HepG2 (cell line): ENCODE data around the gene ACACB. TPM values are rescaled to one million over a fixed set of nuclear protein-coding genes. Genes with fewer than 3 reads are reported as not detected.

ENCODE experiments used
- ATAC-seq: fragments of 200-7000 bp; cut with Tn5 transposase; 3 replicates; pipeline ENCODE4 v1.9.1; 2020; ENCODE audit warnings: mild to moderate bottlenecking, moderate library complexity
- BruUV-seq: library from RNA; stranded (reverse); fragments of 400-500 nt; replicated peaks from 2 replicates; lab custom pipeline; 2021; lab: Mats Ljungman, UMichigan
- CTCF ChIA-PET: fragments of 300-600 bp; formaldehyde crosslinking; extraction: SDS; loops from one replicate; lab custom pipeline; 2021; ENCODE audit warnings: low total read pairs, inconsistent platforms, low intra/inter-chr PET ratio; lab: Yijun Ruan, JAX
- POLR2A ChIA-PET: fragments of 350-600 bp; sonication (Branson Sonifier 250); formaldehyde crosslinking; loops from one replicate; lab custom pipeline; 2020; ENCODE audit warnings: antibody characterized with exemption, inconsistent platforms; lab: Yijun Ruan, JAX
- DNase-seq: peaks from one replicate; pipeline ENCODE4 v3.0.0-alpha.2; 2015; ENCODE audit warnings: low spot score
- FAIRE-seq: peaks from 3 replicates; lab custom pipeline; 2011; peaks lifted over from hg19 to GRCh38; lab: Jason Lieb, UNC
- H2AFZ ChIP-seq: one replicate; pipeline ENCODE4 v1.6.1; 2011; ENCODE audit warnings: low read length, inconsistent platforms
- H3K27ac ChIP-seq: fragments of 300-600 bp; 3 replicates; pipeline ENCODE4 v1.8.0; 2011; ENCODE audit warnings: mixed run types, mild to moderate bottlenecking, mixed read lengths, low read length, inconsistent platforms; ENCODE audit not compliant: insufficient read depth; ENCODE audit errors: extremely low read length
- H3K27me3 ChIP-seq, 2 experiments: fragments of 200-600 bp in 1 of 2; 2 replicates in 1 of 2; 3 replicates in 1 of 2; pipeline versions ENCODE4 v1.6.0 to v1.8.0; 2011; ENCODE audit warnings: low read length in 2 of 2, mild to moderate bottlenecking in 2 of 2, moderate library complexity in 2 of 2, inconsistent platforms in 1 of 2; ENCODE audit not compliant: insufficient read depth in 2 of 2, control insufficient read depth in 1 of 2
- H3K36me3 ChIP-seq, 2 experiments: fragments of 200-600 bp in 1 of 2; replicated peaks in 1 of 2; 2 replicates in 1 of 2; 3 replicates in 1 of 2; pipeline versions ENCODE4 v1.5.1 to v1.8.0; 2011; ENCODE audit warnings: low read length in 2 of 2, inconsistent platforms in 1 of 2; ENCODE audit not compliant: insufficient read depth in 2 of 2, control insufficient read depth in 1 of 2
- H3K4me1 ChIP-seq: 2 replicates; pipeline ENCODE4 v1.5.1; 2012; ENCODE audit warnings: low read length, inconsistent platforms; ENCODE audit not compliant: insufficient read depth
- H3K4me2 ChIP-seq: 2 replicates; pipeline ENCODE4 v1.6.0; 2011; ENCODE audit warnings: low read depth, low read length, inconsistent platforms
- H3K4me3 ChIP-seq, 3 experiments: fragments of 200-600 bp in 1 of 3; sonication (generic), shearing (Covaris generic) in 1 of 3; replicated peaks in 1 of 3; 2 replicates each; pipeline ENCODE4 v1.5.1; 2011 to 2016; ENCODE audit warnings: low read length in 3 of 3, inconsistent platforms in 2 of 3, low read depth in 2 of 3, mild to moderate bottlenecking in 2 of 3, control low read depth in 1 of 3, mixed read lengths in 1 of 3; ENCODE audit not compliant: insufficient read depth in 1 of 3
- H3K79me2 ChIP-seq: one replicate; pipeline ENCODE4 v1.6.1; 2011; ENCODE audit warnings: low read length, inconsistent platforms; ENCODE audit not compliant: insufficient read depth
- H3K9ac ChIP-seq: 2 replicates; pipeline ENCODE4 v1.6.0; 2011; ENCODE audit warnings: mild to moderate bottlenecking, low read depth, low read length, inconsistent platforms; ENCODE audit not compliant: insufficient read depth
- H3K9me3 ChIP-seq: 2 replicates; pipeline ENCODE4 v1.5.1; 2012; ENCODE audit warnings: mild to moderate bottlenecking, low read length
- H4K20me1 ChIP-seq: 2 replicates; pipeline ENCODE4 v1.6.0; 2011; ENCODE audit warnings: inconsistent platforms, mild to moderate bottlenecking, low read length, moderate library complexity; ENCODE audit not compliant: insufficient read depth
- CENPT ChIP-seq: sonication (generic); formaldehyde crosslinking; IDR thresholded peaks from 2 replicates; pipeline ENCODE4 v1.8.0; 2022; ENCODE audit warnings: low read depth, mild to moderate bottlenecking, moderate library complexity, missing genetic modification reagents
- FOXM1 ChIP-seq: sonication (generic); formaldehyde crosslinking; IDR thresholded peaks from 2 replicates; pipeline ENCODE4 v1.5.0; 2020; ENCODE audit warnings: missing genetic modification reagents
- HMG20A ChIP-seq: IDR thresholded peaks from 2 replicates; pipeline ENCODE4 v1.6.1; 2016; ENCODE audit warnings: borderline replicate concordance
- HNRNPK ChIP-seq: fragments of 200-400 bp; formaldehyde crosslinking; IDR thresholded peaks from 2 replicates; pipeline ENCODE4 v1.6.1; 2018; ENCODE audit warnings: low read length, low read depth, moderate library complexity, mild to moderate bottlenecking; ENCODE audit not compliant: poor library complexity, severe bottlenecking
- NR2F6 ChIP-seq, 2 experiments: IDR thresholded peaks; 2 replicates each; pipeline ENCODE4 v1.6.1; 2016; ENCODE audit warnings: antibody characterized with exemption in 1 of 2, mild to moderate bottlenecking in 1 of 2
- PAXIP1 ChIP-seq: sonication (generic); formaldehyde crosslinking; conservative IDR thresholded peaks from 2 replicates; pipeline ENCODE4 v1.4.0; 2020; ENCODE audit warnings: mild to moderate bottlenecking, missing genetic modification reagents, moderate library complexity
- RARA ChIP-seq: IDR thresholded peaks from 2 replicates; pipeline ENCODE4 v1.6.1; 2016; ENCODE audit warnings: missing genetic modification reagents, missing compliant biosample characterization
- SMAD1 ChIP-seq: sonication (generic); formaldehyde crosslinking; IDR thresholded peaks from 2 replicates; pipeline ENCODE4 v1.4.0; 2020; ENCODE audit warnings: missing genetic modification reagents, low read depth, mild to moderate bottlenecking, borderline replicate concordance
- SMC3 ChIP-seq: IDR thresholded peaks from 2 replicates; pipeline ENCODE4 v1.6.1; 2011; ENCODE audit warnings: low read length, improper control_type of control experiment
- XRCC5 ChIP-seq: fragments of 200-400 bp; formaldehyde crosslinking; optimal IDR thresholded peaks from 2 replicates; pipeline ENCODE3; 2017; ENCODE audit warnings: mild to moderate bottlenecking, low read length
- ZBTB43 ChIP-seq: sonication (generic); formaldehyde crosslinking; conservative IDR thresholded peaks from 2 replicates; pipeline ENCODE4 v1.4.0; 2020; ENCODE audit warnings: missing genetic modification reagents
- ZNF24 ChIP-seq: fragments of 450-650 bp; IDR thresholded peaks from 2 replicates; pipeline ENCODE4 v1.6.1; 2017; ENCODE audit warnings: antibody characterized with exemption, mild to moderate bottlenecking
- WGBS: methylation state at CpG from one replicate; pipeline ENCODE4 v1.1.6; 2017; ENCODE audit warnings: low lambda C conversion rate; 5-methylcytosine and 5-hydroxymethylcytosine counted together
- in situ Hi-C: cut with HindIII; loops from 2 replicates; pipeline ENCODE4 v1.10.0; 2017; ENCODE audit warnings: low pct_unique_long_range_greater_than_20kb; ENCODE audit not compliant: extremely low pct_ligation_motif_present
- intact Hi-C: fragments of 100-400 bp; cut with micrococcal nuclease; formaldehyde crosslinking; loops from one replicate; pipeline ENCODE4 v1.10.0; 2022; ENCODE audit not compliant: unreplicated experiment
- polyA plus RNA-seq, 8 experiments: library from polyadenylated mRNA; depleted of rRNA in 3 of 8; stranded (reverse) in 7 of 8; unstranded in 1 of 8; fragments of >200 nt; fragmentation: Illumina TruSeq in 4 of 8; extraction: Trizol in 4 of 8; gene quantifications; 2 replicates each; pipeline versions ENCODE4 v1.2.1 to v1.2.3, GENCODE V29; 2011 to 2016; ENCODE audit warnings: low read depth in 4 of 8, missing spikeins in 1 of 8, mixed read lengths in 1 of 8; ENCODE audit not compliant: insufficient read depth in 1 of 8
- total RNA-seq, 5 experiments: library from RNA; depleted of rRNA; stranded (reverse); fragments of >200 nt; fragmentation: Illumina TruSeq; extraction: Trizol; gene quantifications; 2 replicates each; pipeline ENCODE4 v1.2.3, GENCODE V29; 2016; ENCODE audit warnings: low read depth in 1 of 5
- TF ChIP-seq, protein P1 (sequence below): fragments of 450-650 bp; IDR thresholded peaks from 2 replicates; pipeline ENCODE4 v1.6.1; 2017; ENCODE audit warnings: mild to moderate bottlenecking
- TF ChIP-seq, protein P2 (sequence below): sonication (generic); formaldehyde crosslinking; IDR thresholded peaks from 2 replicates; pipeline ENCODE4 v1.5.0; 2020; ENCODE audit warnings: mild to moderate bottlenecking, missing genetic modification reagents, moderate library complexity

The ACACB gene
- total and polyA plus RNA-seq, 2 of the 13 experiments (the other 11 are each of a cell fraction or from before 2014, with no cell fraction given): 6.2 to 8.6 TPM

DNA sequence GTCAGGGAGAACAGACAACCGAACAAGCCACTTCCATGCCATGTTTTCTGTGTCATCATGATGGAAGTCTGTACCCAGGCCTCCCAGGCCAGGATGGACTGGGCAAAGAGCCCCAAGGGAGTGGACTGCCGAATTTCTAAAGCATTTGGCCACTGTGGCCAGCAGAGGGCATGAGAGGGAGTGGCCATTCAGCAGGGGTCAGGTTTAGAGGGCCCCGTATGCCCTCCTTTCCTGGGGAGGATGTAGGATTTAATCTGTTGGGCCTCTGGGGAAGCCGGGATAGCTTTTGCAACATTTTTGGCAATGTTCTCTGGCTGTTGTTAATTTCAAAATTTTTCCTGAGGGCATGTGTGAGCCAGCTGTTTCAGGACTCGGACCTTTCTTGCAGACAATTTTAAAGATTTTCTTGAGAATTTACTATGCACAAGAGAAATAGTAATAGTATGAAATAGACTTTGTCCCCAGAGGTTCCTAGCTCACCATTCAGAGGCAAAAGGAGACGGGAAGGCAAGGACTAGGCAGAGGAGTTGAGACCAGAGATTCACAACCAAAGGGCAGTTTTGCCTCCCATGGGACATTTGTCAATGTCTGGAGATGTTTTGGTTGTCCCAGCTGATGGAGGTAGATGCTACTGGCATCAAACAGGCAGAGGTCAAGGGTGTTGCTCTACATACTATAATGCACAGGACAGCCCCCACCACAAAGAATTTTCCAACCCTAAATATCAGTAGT lies 18.0 kb downstream of the ACACB start:
- H3K9me3 ChIP-seq: no peaks in the 10 kb centered on the region
- no peaks in the 10 kb centered on the region for H3K4me1 ChIP-seq
- H3K36me3 ChIP-seq: no peaks in the 10 kb centered on the region
- CTCF ChIA-PET: interaction anchor here (1.0 to 2.7 kb wide), 2 partner anchors 23 to 251 kb away, joined by 4 to 8 read pairs; no protein-coding TSS in a partner anchor
- H4K20me1 ChIP-seq: no peaks in the 10 kb centered on the region
- ATAC-seq (peak; percentile 92), DNase-seq (no peak), FAIRE-seq (no peak)
- H3K27me3 ChIP-seq: no peaks in the 10 kb centered on the region
- no peak overlapping the region for H3K9ac ChIP-seq
- WGBS: 65% methylated on average over 6 of the region's 6 CpGs
- no peak overlapping the region for H3K4me2 ChIP-seq
- intact Hi-C loops: loop anchor here (1.0 to 2.0 kb wide), 2 partner anchors 120 to 251 kb away; no protein-coding TSS in a partner anchor
- H2AFZ ChIP-seq: no peak overlapping the region
- in situ Hi-C loops: loop anchor here (10.0 kb wide), 2 partner anchors 110 to 250 kb away; no protein-coding TSS in a partner anchor
- no peaks in the 10 kb centered on the region for H3K79me2 ChIP-seq
- H3K4me3 ChIP-seq: no peak overlapping the region
- H3K27ac ChIP-seq: no peak overlapping the region
- BruUV-seq: no TSS peak
- POLR2A ChIA-PET: interaction anchor here (1.4 to 1.9 kb wide), 2 partner anchors 18 to 20 kb away, joined by 3 to 5 read pairs; partner anchors contain the start of gene ACACB
- TF ChIP-seq ZNF24 (no peak), HMG20A (CRISPR knock-in tag) (no peak), XRCC5 (peak; percentile 67), CENPT (CRISPR knock-in tag) (no peak), PAXIP1 (CRISPR knock-in tag) (no peak), SMAD1 (CRISPR knock-in tag) (no peak), HNRNPK (no peak), NR2F6 (IDR thresholded peaks at IDR 0.05) (0 out of 2 replicates have a peak, but pooled peaks have one; percentile 30), NR2F6 (CRISPR knock-in tag; IDR thresholded peaks at IDR 0.05) (no peak), FOXM1 (CRISPR knock-in tag) (no peak), SMC3 (peak; percentile 69), RARA (no peak), ZBTB43 (CRISPR knock-in tag) (no peak)
- TF ChIP-seq, protein P1, sequence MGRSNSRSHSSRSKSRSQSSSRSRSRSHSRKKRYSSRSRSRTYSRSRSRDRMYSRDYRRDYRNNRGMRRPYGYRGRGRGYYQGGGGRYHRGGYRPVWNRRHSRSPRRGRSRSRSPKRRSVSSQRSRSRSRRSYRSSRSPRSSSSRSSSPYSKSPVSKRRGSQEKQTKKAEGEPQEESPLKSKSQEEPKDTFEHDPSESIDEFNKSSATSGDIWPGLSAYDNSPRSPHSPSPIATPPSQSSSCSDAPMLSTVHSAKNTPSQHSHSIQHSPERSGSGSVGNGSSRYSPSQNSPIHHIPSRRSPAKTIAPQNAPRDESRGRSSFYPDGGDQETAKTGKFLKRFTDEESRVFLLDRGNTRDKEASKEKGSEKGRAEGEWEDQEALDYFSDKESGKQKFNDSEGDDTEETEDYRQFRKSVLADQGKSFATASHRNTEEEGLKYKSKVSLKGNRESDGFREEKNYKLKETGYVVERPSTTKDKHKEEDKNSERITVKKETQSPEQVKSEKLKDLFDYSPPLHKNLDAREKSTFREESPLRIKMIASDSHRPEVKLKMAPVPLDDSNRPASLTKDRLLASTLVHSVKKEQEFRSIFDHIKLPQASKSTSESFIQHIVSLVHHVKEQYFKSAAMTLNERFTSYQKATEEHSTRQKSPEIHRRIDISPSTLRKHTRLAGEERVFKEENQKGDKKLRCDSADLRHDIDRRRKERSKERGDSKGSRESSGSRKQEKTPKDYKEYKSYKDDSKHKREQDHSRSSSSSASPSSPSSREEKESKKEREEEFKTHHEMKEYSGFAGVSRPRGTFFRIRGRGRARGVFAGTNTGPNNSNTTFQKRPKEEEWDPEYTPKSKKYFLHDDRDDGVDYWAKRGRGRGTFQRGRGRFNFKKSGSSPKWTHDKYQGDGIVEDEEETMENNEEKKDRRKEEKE: no peak
- TF ChIP-seq, protein P2, sequence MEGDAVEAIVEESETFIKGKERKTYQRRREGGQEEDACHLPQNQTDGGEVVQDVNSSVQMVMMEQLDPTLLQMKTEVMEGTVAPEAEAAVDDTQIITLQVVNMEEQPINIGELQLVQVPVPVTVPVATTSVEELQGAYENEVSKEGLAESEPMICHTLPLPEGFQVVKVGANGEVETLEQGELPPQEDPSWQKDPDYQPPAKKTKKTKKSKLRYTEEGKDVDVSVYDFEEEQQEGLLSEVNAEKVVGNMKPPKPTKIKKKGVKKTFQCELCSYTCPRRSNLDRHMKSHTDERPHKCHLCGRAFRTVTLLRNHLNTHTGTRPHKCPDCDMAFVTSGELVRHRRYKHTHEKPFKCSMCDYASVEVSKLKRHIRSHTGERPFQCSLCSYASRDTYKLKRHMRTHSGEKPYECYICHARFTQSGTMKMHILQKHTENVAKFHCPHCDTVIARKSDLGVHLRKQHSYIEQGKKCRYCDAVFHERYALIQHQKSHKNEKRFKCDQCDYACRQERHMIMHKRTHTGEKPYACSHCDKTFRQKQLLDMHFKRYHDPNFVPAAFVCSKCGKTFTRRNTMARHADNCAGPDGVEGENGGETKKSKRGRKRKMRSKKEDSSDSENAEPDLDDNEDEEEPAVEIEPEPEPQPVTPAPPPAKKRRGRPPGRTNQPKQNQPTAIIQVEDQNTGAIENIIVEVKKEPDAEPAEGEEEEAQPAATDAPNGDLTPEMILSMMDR (CRISPR knock-in tag): peak; percentile 71
